Measurements from ENCODE around the gene KBTBD2. TPM values are rescaled to one million over a fixed set of nuclear protein-coding genes. Genes with fewer than 3 reads are reported as not detected.
A peak's percentile ranks its signal among the peaks of the same experiment; 100 is the strongest.

The KBTBD2 gene
- polyA plus RNA-seq, 2 of the 4 experiments (the other 2 are of a cell fraction) = 24.2 to 43.0 TPM

GRCh38 chr7:32888505-32888904 lies 3.1 kb downstream of the KBTBD2 start (continued):
- no peak for TF ChIP-seq ZSCAN20 (CRISPR knock-in tag; IDR thresholded peaks at IDR 0.05)

GRCh38 chr7:32887395-32887794 lies 4.2 kb downstream of the KBTBD2 start:
- H3K4me1 ChIP-seq = peaks cover 42% of the 10 kb centered on the region
- FAIRE-seq = no peak
- 36% methylated on average over 3 of the region's 3 CpGs for WGBS (ENCODE audit: missing lambda C conversion rate)
- DNase-seq (ENCODE audit: low read depth in 1 of 2, low spot score in 1 of 2) = no peak
- POLR2A ChIA-PET = no interaction called here
- H3K9me3 ChIP-seq = no peaks in the 10 kb centered on the region
- no peak overlapping the region for H3K27ac ChIP-seq
- H3K4me2 ChIP-seq = peak overlapping the region; percentile 29
- H3K4me3 ChIP-seq = no peak overlapping the region
- TF ChIP-seq TP53 (CRISPR knock-in tag; IDR thresholded peaks at IDR 0.05) (no peak), CHD2 (IDR thresholded peaks at IDR 0.05; ENCODE audit: low read length, partially characterized antibody) (no peak), EHMT2 (IDR thresholded peaks at IDR 0.05; ENCODE audit: low read depth) (no peak), RAD21 (conservative IDR thresholded peaks at IDR 0.05 in 1 of 2, IDR thresholded peaks at IDR 0.05 in 1 of 2) (no peak), SREBF2 (IDR thresholded peaks at IDR 0.05) (no peak), HEYL (CRISPR knock-in tag; IDR thresholded peaks at IDR 0.05) (no peak), PHF8 (IDR thresholded peaks at IDR 0.05; ENCODE audit: borderline replicate concordance, low read depth) (no peak), ZC3H11A (IDR thresholded peaks at IDR 0.05) (no peak), CHD4 (IDR thresholded peaks at IDR 0.05; ENCODE audit: borderline replicate concordance) (no peak), FOSB (CRISPR knock-in tag; IDR thresholded peaks at IDR 0.05) (no peak), HMGXB4 (CRISPR knock-in tag; IDR thresholded peaks at IDR 0.05; ENCODE audit: borderline replicate concordance) (no peak), HOXB5 (CRISPR knock-in tag; IDR thresholded peaks at IDR 0.05) (no peak), EHF (CRISPR knock-in tag; IDR thresholded peaks at IDR 0.05) (no peak), RNF2 (IDR thresholded peaks at IDR 0.05; ENCODE audit: borderline replicate concordance, low read depth) (no peak), BCL3 (IDR thresholded peaks at IDR 0.05) (no peak), CBX2 (IDR thresholded peaks at IDR 0.05; ENCODE audit: borderline replicate concordance, low read depth) (no peak), ESRRA (IDR thresholded peaks at IDR 0.05; ENCODE audit: borderline replicate concordance, low read length) (no peak), MAX (IDR thresholded peaks at IDR 0.05) (no peak), RFX5 (IDR thresholded peaks at IDR 0.05) (no peak)
- CTCF ChIA-PET = no interaction called here
- ATAC-seq = no peak

GRCh38 chr7:32881074-32881982 lies 10.2 kb downstream of the KBTBD2 start:
- peak overlapping the region; percentile 0 to 12; a peak in 2 of 6 replicates for H3K27ac ChIP-seq
- DNase-seq (ENCODE audit: low read depth in 1 of 2, low spot score in 1 of 2) (peak in 1 of 2 experiments; percentile 44), ATAC-seq (peak in 1 of 2 experiments; percentile 60; a peak in 4 of 6 replicates), FAIRE-seq (no peak)
- no peak overlapping the region for H3K4me3 ChIP-seq
- H3K4me1 ChIP-seq = peaks cover 56% of the 10 kb centered on the region
- no peaks in the 10 kb centered on the region for H3K9me3 ChIP-seq
- CTCF ChIA-PET = interaction anchor here (1.0 to 1.5 kb wide), 2 partner anchors 9 to 14 kb away, joined by 3 to 4 read pairs; no protein-coding TSS in a partner anchor
- TF ChIP-seq CEBPB (IDR thresholded peaks at IDR 0.05) (peak; percentile 64 to 88; a peak in 3 of 4 replicates), CHD4 (IDR thresholded peaks at IDR 0.05; ENCODE audit: borderline replicate concordance) (no peak), MAX (IDR thresholded peaks at IDR 0.05) (no peak), HOXB13 (CRISPR knock-in tag; IDR thresholded peaks at IDR 0.05; ENCODE audit: low read depth) (no peak), REST (IDR thresholded peaks at IDR 0.05) (no peak)
- 46% methylated on average over 2 of the region's 2 CpGs for WGBS (ENCODE audit: missing lambda C conversion rate)
- POLR2A ChIA-PET = interaction anchor here (0.7 to 1.3 kb wide), 2 partner anchors 9 to 10 kb away, joined by 4 to 6 read pairs; partner anchors contain the start of gene KBTBD2
- H3K4me2 ChIP-seq = peak overlapping the region; percentile 77
